T-helper 2 cell treated with Interferon-gamma antibody and Interleukin-4, amounts not matched to agents 100 ng/mL and 5 ng/mL, for 36 hours (primary cell): ENCODE results near the gene HRH4. TPM values are rescaled to one million over a fixed set of nuclear protein-coding genes. Genes with fewer than 3 reads are reported as not detected.

Experiments used
- intact Hi-C: fragments of 100-400 bp; cut with micrococcal nuclease; formaldehyde crosslinking; loops from one replicate; pipeline ENCODE4 v1.15.1; 2023
- total RNA-seq: library from RNA; stranded (reverse); gene quantifications from 2 replicates; pipeline ENCODE4 v1.2.3, GENCODE V29; 2022

The HRH4 gene
- total RNA-seq, 1 donor from 2014 or later: 2.7 TPM

- intact Hi-C loops: no loop called here
Measured at GRCh38 chr18:24465486-24465885, 5.0 kb downstream of the HRH4 start.

- intact Hi-C loops: no loop called here
Measured at GRCh38 chr18:24466771-24467170, 6.3 kb downstream of the HRH4 start.

- intact Hi-C loops: no loop called here
Measured at GRCh38 chr18:24470022-24470618, 9.7 kb downstream of the HRH4 start.

- intact Hi-C loops: no loop called here
Measured at GRCh38 chr18:24470805-24471204, 10.4 kb downstream of the HRH4 start.

GRCh38 chr18:24472591-24472990 lies 12.2 kb downstream of the HRH4 start:
- intact Hi-C loops: no loop called here

GRCh38 chr18:24474406-24474805 lies 14.0 kb downstream of the HRH4 start:
- intact Hi-C loops: no loop called here

- intact Hi-C loops: loop anchor here (2.0 to 5.0 kb wide), 2 partner anchors 61 to 79 kb away; partner anchors contain the start of gene OSBPL1A
Measured at GRCh38 chr18:24475926-24476589, 15.6 kb downstream of the HRH4 start.

GRCh38 chr18:24479371-24479770 lies 18.9 kb downstream of the HRH4 start:
- intact Hi-C loops: loop anchor here (5.0 kb wide), 1 partner anchor 82 kb away; the partner anchor contains the start of gene OSBPL1A

- intact Hi-C loops: no loop called here
Measured at GRCh38 chr18:24482821-24483220, 22.4 kb downstream of the HRH4 start.

- intact Hi-C loops: no loop called here
Measured at GRCh38 chr18:24485681-24486080, 25.2 kb downstream of the HRH4 start.

- intact Hi-C loops: no loop called here
Measured at GRCh38 chr18:24486684-24487083, 26.2 kb downstream of the HRH4 start.

GRCh38 chr18:24488824-24489493 lies 28.5 kb downstream of the HRH4 start:
- intact Hi-C loops: loop anchor here (1.0 to 2.0 kb wide), 2 partner anchors 42 to 130 kb away; no protein-coding TSS in a partner anchor

- intact Hi-C loops: no loop called here
Measured at GRCh38 chr18:24490539-24490938, 30.1 kb downstream of the HRH4 start.

GRCh38 chr18:24491927-24492834 lies 31.7 kb downstream of the HRH4 start:
- intact Hi-C loops: no loop called here

- intact Hi-C loops: no loop called here
Measured at GRCh38 chr18:24494586-24494985, 34.1 kb downstream of the HRH4 start.

GRCh38 chr18:24497031-24497754 lies 36.8 kb downstream of the HRH4 start:
- intact Hi-C loops: no loop called here

GRCh38 chr18:24499814-24500213 lies 39.4 kb downstream of the HRH4 start:
- intact Hi-C loops: no loop called here

GRCh38 chr18:24500217-24500616 lies 39.8 kb downstream of the HRH4 start:
- intact Hi-C loops: no loop called here

- intact Hi-C loops: no loop called here
Measured at GRCh38 chr18:24500766-24501165, 40.3 kb downstream of the HRH4 start.

GRCh38 chr18:24502667-24503523 lies 42.5 kb downstream of the HRH4 start:
- intact Hi-C loops: no loop called here
